OCI-LY7 (cell line): Measurements from ENCODE around the gene COL16A1. TPM values are rescaled to one million over a fixed set of nuclear protein-coding genes. Genes with fewer than 3 reads are reported as not detected.

Source experiments
- BruUV-seq: library from RNA; stranded (reverse); fragments of 400-500 nt; replicated peaks from 2 replicates; lab custom pipeline; 2021; lab: Mats Ljungman, UMichigan
- CTCF ChIA-PET: fragments of 300-600 bp; sonication (Branson Sonifier 250); formaldehyde crosslinking; loops from one replicate; lab custom pipeline; 2022; ENCODE audit warnings: antibody characterized with exemption; ENCODE audit not compliant: unreplicated experiment; lab: Charles Lee
- POLR2A ChIA-PET: fragments of 300-600 bp; sonication (Branson Sonifier 250); formaldehyde crosslinking; loops from one replicate; lab custom pipeline; 2022; ENCODE audit warnings: antibody characterized with exemption; lab: Charles Lee
- DNase-seq: peaks from one replicate; pipeline ENCODE4 v3.0.0-alpha.2; 2015; ENCODE audit warnings: low spot score
- H2AFZ ChIP-seq: fragments of 200-600 bp; sonication (generic), shearing (Covaris generic); 2 replicates; pipeline ENCODE4 v1.6.1; 2014; ENCODE audit warnings: mild to moderate bottlenecking, antibody characterized with exemption, low read length, moderate library complexity
- H3K27ac ChIP-seq: fragments of 200-600 bp; sonication (generic); 2 replicates; pipeline ENCODE4 v1.5.1; 2014; ENCODE audit warnings: mixed run types, low read depth, mild to moderate bottlenecking, moderate library complexity, low read length, inconsistent platforms; ENCODE audit not compliant: poor library complexity, severe bottlenecking
- H3K36me3 ChIP-seq: fragments of 200-600 bp; sonication (generic); 2 replicates; pipeline ENCODE4 v1.6.1; 2014; ENCODE audit warnings: mild to moderate bottlenecking, antibody characterized with exemption, low read length, moderate library complexity, mixed read lengths; ENCODE audit not compliant: insufficient read depth
- H3K4me1 ChIP-seq: fragments of 200-600 bp; sonication (generic); 2 replicates; pipeline ENCODE4 v1.5.1; 2014; ENCODE audit warnings: mild to moderate bottlenecking, low read length; ENCODE audit not compliant: insufficient read depth, poor library complexity, severe bottlenecking
- H3K4me2 ChIP-seq: fragments of 200-600 bp; sonication (generic); 2 replicates; pipeline ENCODE4 v1.6.1; 2014; ENCODE audit warnings: mild to moderate bottlenecking, low read length
- H3K4me3 ChIP-seq: fragments of 200-600 bp; sonication (generic); 2 replicates; pipeline ENCODE4 v1.5.1; 2014; ENCODE audit warnings: mild to moderate bottlenecking, low read depth, low read length; ENCODE audit not compliant: poor library complexity, severe bottlenecking
- H3K79me2 ChIP-seq: fragments of 200-600 bp; sonication (generic); 2 replicates; pipeline ENCODE4 v1.6.1; 2016; ENCODE audit warnings: low read depth, mild to moderate bottlenecking, low read length, moderate library complexity, mixed read lengths; ENCODE audit not compliant: insufficient read depth
- H3K9me2 ChIP-seq: fragments of 200-600 bp; sonication (generic); 2 replicates; pipeline ENCODE4 v1.6.1; 2016; ENCODE audit warnings: mild to moderate bottlenecking, low read length, mixed read lengths; ENCODE audit not compliant: insufficient read depth
- H3K9me3 ChIP-seq: fragments of 200-600 bp; sonication (generic); 2 replicates; pipeline ENCODE4 v1.6.1; 2014; ENCODE audit warnings: mild to moderate bottlenecking, mixed run types, low read length, mixed read lengths
- H4K20me1 ChIP-seq: fragments of 200-600 bp; sonication (generic); 2 replicates; pipeline ENCODE4 v1.6.1; 2014; ENCODE audit warnings: mild to moderate bottlenecking, antibody characterized with exemption, low read length, moderate library complexity, mixed read lengths; ENCODE audit not compliant: insufficient read depth
- CTCF ChIP-seq: fragments of 200-600 bp; sonication (generic); conservative IDR thresholded peaks from 2 replicates; pipeline ENCODE4 v1.5.1; 2014; ENCODE audit warnings: mild to moderate bottlenecking, antibody characterized with exemption, low read length, moderate library complexity, mixed read lengths
- EZH2phosphoT487 ChIP-seq: fragments of 200-600 bp; sonication (generic); IDR thresholded peaks from 2 replicates; pipeline ENCODE4 v1.6.1; 2018; ENCODE audit warnings: low read depth, borderline replicate concordance, mild to moderate bottlenecking, mixed run types, antibody characterized with exemption, low read length, moderate library complexity, mixed read lengths
- intact Hi-C: fragments of 100-400 bp; cut with micrococcal nuclease; formaldehyde crosslinking; loops from one replicate; pipeline ENCODE4 v1.10.0; 2022; ENCODE audit not compliant: unreplicated experiment
- total RNA-seq, 2 experiments: library from RNA; depleted of rRNA in 1 of 2; stranded (reverse); fragments of >200 nt in 1 of 2; shearing (Covaris generic) in 1 of 2; gene quantifications; 2 replicates each; pipeline ENCODE4 v1.2.3, GENCODE V29; 2014 to 2022

COL16A1 gene
- total RNA-seq, 2 experiments from 2014 or later, result not detected

GRCh38 chr1:31642897-31643296, 60.9 kb downstream of the COL16A1 start:
- DNase-seq, result no peak
- peaks cover 3% of the 10 kb centered on the region; the same call in 1 of the 2 replicates for H3K36me3 ChIP-seq
- TF ChIP-seq CTCF (no peak), EZH2phosphoT487 (no peak)
- no peaks in the 10 kb centered on the region for H3K9me3 ChIP-seq
- H3K4me3 ChIP-seq, result no peak overlapping the region
- BruUV-seq, result no TSS peak
- H3K27ac ChIP-seq, result no peak overlapping the region
- ChIA-PET CTCF (interaction anchor here (0.6 kb wide), 1 partner anchor 21 kb away, joined by 3 read pairs; no protein-coding TSS in a partner anchor), POLR2A (no interaction called here)
- peaks cover 7% of the 10 kb centered on the region; the same call in 1 of the 2 replicates for H4K20me1 ChIP-seq
- H2AFZ ChIP-seq, result no peak overlapping the region
- H3K4me2 ChIP-seq, result peak overlapping the region; percentile 85
- intact Hi-C loops, result no loop called here
- H3K4me1 ChIP-seq, result peaks cover 15% of the 10 kb centered on the region
- no peaks in the 10 kb centered on the region for H3K9me2 ChIP-seq
- H3K79me2 ChIP-seq, result peaks cover 20% of the 10 kb centered on the region; the same call in 1 of the 2 replicates

GRCh38 chr1:31642366-31642765, 61.5 kb downstream of the COL16A1 start:
- no TSS peak for BruUV-seq
- no peaks in the 10 kb centered on the region for H3K9me2 ChIP-seq

More at GRCh38 chr1:31642366-31642765, 61.5 kb downstream of the COL16A1 start:
- H3K9me3 ChIP-seq, result no peaks in the 10 kb centered on the region
- H3K4me1 ChIP-seq, result peaks cover 15% of the 10 kb centered on the region
- peaks cover 3% of the 10 kb centered on the region; the same call in 1 of the 2 replicates for H3K36me3 ChIP-seq
- H4K20me1 ChIP-seq, result peaks cover 7% of the 10 kb centered on the region; the same call in 1 of the 2 replicates
- H3K4me2 ChIP-seq, result 0 out of 2 replicates have a peak overlapping the region, but pooled peaks have one; percentile 85
- no peak overlapping the region for H3K4me3 ChIP-seq
- H3K79me2 ChIP-seq, result peaks cover 20% of the 10 kb centered on the region; the same call in 1 of the 2 replicates
- H2AFZ ChIP-seq, result no peak overlapping the region
- POLR2A ChIA-PET, result interaction anchor here (0.9 kb wide), 1 partner anchor 40 kb away, joined by 3 read pairs; no protein-coding TSS in a partner anchor
- H3K27ac ChIP-seq, result no peak overlapping the region
- CTCF ChIA-PET, result interaction anchor here (0.6 kb wide), 1 partner anchor 22 kb away, joined by 3 read pairs; no protein-coding TSS in a partner anchor
- TF ChIP-seq EZH2phosphoT487 (no peak), CTCF (no peak)
- intact Hi-C loops, result no loop called here
- no peak for DNase-seq
